ENCODE measurements around the gene ABLIM1. TPM values are rescaled to one million over a fixed set of nuclear protein-coding genes. Genes with fewer than 3 reads are reported as not detected.
A peak's percentile ranks its signal among the peaks of the same experiment; 100 is the strongest.

The ABLIM1 gene
- total RNA-seq, 4 donors from 2014 or later, result 152 to 373 (median 209) TPM

DNA sequence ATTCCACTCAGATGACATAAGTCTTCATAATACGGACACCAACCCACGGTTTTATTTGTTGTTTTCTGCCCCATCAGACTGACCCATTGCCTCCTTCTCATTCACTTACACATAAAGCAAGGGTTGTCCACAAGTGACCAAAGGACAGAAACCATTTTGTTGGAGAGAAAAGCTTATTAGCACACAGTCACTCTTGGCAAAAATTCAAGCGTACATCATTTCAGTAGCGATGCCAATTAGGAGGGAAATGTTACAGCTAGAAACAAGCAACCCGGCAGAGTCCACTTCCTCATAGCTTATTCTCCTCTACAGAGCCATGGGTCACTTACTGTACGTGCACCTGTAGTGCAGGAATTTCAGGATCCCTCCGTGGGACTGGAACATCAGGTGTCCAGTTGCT, 23.0 kb downstream of the ABLIM1 start:
- DNase-seq (ENCODE audit: low spot score in 2 of 2), result no peak
- TF ChIP-seq POLR2A (IDR thresholded peaks at IDR 0.05) (no peak), EP300 (IDR thresholded peaks at IDR 0.05) (no peak)
- TF ChIP-seq, protein P1, sequence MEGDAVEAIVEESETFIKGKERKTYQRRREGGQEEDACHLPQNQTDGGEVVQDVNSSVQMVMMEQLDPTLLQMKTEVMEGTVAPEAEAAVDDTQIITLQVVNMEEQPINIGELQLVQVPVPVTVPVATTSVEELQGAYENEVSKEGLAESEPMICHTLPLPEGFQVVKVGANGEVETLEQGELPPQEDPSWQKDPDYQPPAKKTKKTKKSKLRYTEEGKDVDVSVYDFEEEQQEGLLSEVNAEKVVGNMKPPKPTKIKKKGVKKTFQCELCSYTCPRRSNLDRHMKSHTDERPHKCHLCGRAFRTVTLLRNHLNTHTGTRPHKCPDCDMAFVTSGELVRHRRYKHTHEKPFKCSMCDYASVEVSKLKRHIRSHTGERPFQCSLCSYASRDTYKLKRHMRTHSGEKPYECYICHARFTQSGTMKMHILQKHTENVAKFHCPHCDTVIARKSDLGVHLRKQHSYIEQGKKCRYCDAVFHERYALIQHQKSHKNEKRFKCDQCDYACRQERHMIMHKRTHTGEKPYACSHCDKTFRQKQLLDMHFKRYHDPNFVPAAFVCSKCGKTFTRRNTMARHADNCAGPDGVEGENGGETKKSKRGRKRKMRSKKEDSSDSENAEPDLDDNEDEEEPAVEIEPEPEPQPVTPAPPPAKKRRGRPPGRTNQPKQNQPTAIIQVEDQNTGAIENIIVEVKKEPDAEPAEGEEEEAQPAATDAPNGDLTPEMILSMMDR (IDR thresholded peaks at IDR 0.05), result no peak
- WGBS, 2 donors, result 18 to 28% methylated on average over 7 of the region's 7 CpGs
- Histone ChIP-seq H3K27ac (peak overlapping the region in 3 of 4 donors; percentile 8 to 77 (median 66)), H3K36me3 (no peaks in the 10 kb centered on the region), H3K4me1 (peaks cover 0 to 54% (median 27%) of the 10 kb centered on the region in 4 donors), H3K27me3 (no peaks in the 10 kb centered on the region), H3K4me3 (no peak overlapping the region), H3K9me3 (no peaks in the 10 kb centered on the region)

DNA sequence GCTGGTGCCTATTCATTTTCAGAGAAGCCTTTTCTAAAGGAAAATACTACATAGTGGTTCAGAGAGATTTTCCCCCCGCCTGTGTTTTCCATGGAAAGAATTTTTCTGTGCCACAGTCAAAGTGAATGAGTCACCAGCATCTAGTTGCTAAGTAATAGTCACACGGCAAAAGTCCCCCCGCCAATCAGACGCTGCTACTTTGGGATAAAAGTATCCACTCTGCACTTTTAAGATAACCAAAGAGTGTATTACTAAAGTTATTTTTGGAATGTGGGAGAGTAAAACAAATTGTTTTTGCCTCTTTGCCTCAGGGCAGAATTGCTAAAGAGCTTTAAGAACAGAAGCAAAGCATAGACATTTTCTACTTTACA, 23.5 kb downstream of the ABLIM1 start:
- peak in 1 of 2 donors; percentile 79 for TF ChIP-seq EP300 (IDR thresholded peaks at IDR 0.05)
- TF ChIP-seq, protein P1 (IDR thresholded peaks at IDR 0.05), result no peak
- no peaks in the 10 kb centered on the region for H3K36me3 ChIP-seq
- H3K4me3 ChIP-seq, result no peak overlapping the region
- peaks cover 0 to 59% (median 28%) of the 10 kb centered on the region in 4 donors for H3K4me1 ChIP-seq
- no peaks in the 10 kb centered on the region for H3K9me3 ChIP-seq
- H3K27me3 ChIP-seq, result no peaks in the 10 kb centered on the region
- peak; percentile 45 to 68 for DNase-seq (ENCODE audit: low spot score in 2 of 2)
- H3K27ac ChIP-seq, result peak overlapping the region in 3 of 4 donors; percentile 8 to 77 (median 66)
- WGBS, 2 donors, result 6 to 11% methylated on average over 4 of the region's 4 CpGs

DNA sequence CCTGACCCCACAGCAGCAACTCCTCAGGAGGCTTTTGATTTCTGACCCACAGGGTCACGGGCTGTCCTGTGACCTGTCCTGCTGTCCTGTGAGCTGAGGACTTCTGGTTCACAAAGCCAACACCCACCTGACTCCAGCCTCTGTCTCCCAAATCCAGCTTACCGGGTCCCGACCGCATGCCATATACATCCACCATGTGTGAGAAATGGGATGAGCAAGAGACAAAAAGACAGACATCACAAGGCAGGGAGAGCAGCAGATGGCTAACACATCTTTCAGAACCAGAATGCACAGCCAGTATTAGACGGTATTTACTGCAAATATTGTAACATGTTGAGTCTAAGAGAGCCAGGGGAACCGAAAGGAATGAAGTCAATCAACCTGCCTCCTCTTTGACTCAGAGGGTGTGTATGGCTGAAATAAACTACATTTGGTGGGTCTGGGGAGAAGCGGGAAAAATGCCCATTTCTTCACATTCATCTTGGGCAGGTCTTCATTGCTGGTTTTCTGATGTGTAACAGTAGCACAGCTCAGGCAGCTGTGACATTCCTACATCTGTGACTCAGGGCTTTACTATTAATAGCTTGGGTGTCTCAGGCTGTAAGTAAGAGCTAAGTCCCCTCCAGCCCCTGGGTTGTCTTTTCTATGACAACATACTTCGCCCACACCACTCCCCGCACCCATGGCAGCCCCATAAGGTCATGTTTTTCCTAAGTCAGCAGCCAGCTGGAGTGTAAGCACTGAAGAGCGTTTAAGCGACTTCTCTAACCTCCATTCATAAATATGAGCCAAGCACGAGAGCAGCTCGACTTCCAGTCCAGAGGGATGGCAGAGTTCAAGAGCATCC, 25.0 kb downstream of the ABLIM1 start:
- peaks cover 0 to 61% (median 27%) of the 10 kb centered on the region in 4 donors for H3K4me1 ChIP-seq
- H3K27me3 ChIP-seq, result no peaks in the 10 kb centered on the region
- TF ChIP-seq EP300 (IDR thresholded peaks at IDR 0.05) (peak in 1 of 2 donors; percentile 44), POLR2A (IDR thresholded peaks at IDR 0.05) (no peak)
- TF ChIP-seq, protein P1 (IDR thresholded peaks at IDR 0.05), result no peak
- WGBS, 2 donors, result 25 to 33% methylated on average over 12 to 13 of the region's 13 CpGs
- peak overlapping the region in 1 of 4 donors; percentile 52 for H3K4me3 ChIP-seq
- peak in 1 of 2 donors; percentile 22 for DNase-seq (ENCODE audit: low spot score in 2 of 2)
- H3K36me3 ChIP-seq, result no peaks in the 10 kb centered on the region
- peak overlapping the region; percentile 50 to 84 (median 62) for H3K27ac ChIP-seq
- H3K9me3 ChIP-seq, result no peaks in the 10 kb centered on the region

DNA sequence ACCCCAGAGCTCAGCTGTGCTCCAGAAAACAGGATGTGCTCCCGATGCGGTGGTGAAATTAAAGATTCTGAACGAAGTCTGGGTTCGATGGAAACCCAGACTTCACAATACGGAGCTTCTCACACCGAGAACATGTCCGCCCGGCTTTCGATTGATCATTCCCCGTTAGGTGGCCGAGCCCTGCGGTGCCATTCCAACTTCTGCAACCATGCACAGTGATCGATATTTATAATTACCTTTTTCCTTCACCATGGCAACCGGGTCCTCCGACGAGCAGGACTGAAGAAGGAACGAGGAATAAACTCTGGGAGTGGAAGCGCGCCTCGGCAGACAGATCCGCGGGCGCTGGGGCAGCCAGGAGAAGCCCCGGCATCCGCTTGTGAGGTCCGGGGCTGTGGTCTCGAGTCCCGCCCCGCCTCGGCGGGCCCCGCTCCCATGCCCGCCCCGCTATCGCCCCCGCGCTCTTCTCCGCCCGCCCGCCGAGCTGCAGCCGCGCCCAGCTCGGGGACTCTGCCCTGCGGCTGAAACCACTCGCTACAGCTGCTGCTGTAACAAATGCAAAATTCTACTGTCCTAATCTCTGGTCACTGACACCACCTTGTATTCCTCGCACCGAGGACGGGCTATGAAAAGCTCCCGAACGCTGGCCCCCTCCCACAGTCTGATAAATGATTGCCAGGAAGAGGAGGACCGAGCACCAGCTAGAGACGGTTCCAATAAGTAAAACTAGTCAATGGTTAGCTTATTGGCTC, 26.2 kb downstream of the ABLIM1 start:
- 1 to 3% methylated on average over 47 to 53 of the region's 53 CpGs for whole genome bisulfite sequencing, 2 donors
- H3K27ac ChIP-seq, result peak overlapping the region in 3 of 4 donors; percentile 34 to 84 (median 71)
- peak overlapping the region; percentile 34 to 76 (median 57) for H3K4me3 ChIP-seq
- no peaks in the 10 kb centered on the region for H3K36me3 ChIP-seq
- no peaks in the 10 kb centered on the region for H3K27me3 ChIP-seq
- H3K4me1 ChIP-seq, result peaks cover 0 to 61% (median 27%) of the 10 kb centered on the region in 4 donors
- DNase-seq (ENCODE audit: low spot score in 2 of 2), result no peak
- peak in 1 of 2 donors; percentile 21 for TF ChIP-seq EP300 (IDR thresholded peaks at IDR 0.05)
- TF ChIP-seq, protein P1 (IDR thresholded peaks at IDR 0.05), result no peak
- no peaks in the 10 kb centered on the region for H3K9me3 ChIP-seq
